ENCODE data around the gene SQSTM1.

- no peak for TF ChIP-seq EZH2 (IDR thresholded peaks at IDR 0.05; ENCODE audit: insufficient read depth, poor library complexity, severe bottlenecking)
- no peak for TF ChIP-seq EZH2phosphoT487 (IDR thresholded peaks at IDR 0.05; ENCODE audit: insufficient read depth, low read depth)
Measured at GRCh38 chr5:179779826-179780225, 40.9 kb upstream of the SQSTM1 start.

Data from GM23248 (cell line).